ENCODE measurements around the gene IFT27. TPM values are rescaled to one million over a fixed set of nuclear protein-coding genes. Genes with fewer than 3 reads are reported as not detected.

IFT27 gene
- total RNA-seq, 1 experiment from 2014 or later, result 23.2 TPM

DNA sequence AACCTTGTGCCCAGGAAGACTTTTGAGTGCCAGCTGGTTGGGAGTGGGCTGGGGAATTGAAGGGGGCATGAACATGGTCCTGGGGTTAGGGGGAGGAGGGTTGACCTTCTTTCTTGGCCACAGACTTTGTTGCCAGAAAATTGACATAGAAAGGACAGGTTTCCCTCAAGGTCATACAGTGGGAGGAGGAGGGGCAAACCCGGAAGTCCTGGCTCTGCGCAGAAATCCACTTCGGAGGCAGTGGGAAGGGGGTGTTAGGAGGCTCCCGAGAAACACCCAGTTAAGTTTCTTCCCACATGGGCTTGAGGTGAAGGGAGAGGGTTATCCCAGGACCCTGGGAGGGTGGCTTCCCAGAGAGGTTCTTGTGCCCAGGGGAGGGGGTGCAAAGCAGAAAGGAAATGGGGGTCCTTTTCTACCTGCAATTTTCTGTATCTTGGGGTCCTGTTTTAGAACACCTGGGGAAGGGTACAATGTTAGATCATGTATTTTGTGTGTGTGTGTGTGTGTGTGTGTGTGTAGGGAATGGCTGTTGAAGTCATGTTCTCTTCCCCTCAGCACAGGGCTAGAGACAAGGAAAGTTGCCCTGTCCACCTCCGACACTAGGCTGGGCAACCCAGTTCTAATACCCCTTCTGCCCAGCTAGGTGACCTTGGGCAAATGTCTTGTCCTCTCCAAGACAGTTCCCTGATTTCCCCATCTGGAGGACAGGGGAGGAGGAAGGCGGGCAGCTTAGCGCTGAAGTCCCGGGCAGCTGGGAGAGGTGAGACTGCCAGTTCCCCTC, 39.8 kb upstream of the IFT27 start:
- ChIA-PET POLR2A (no interaction called here), RAD21 (ENCODE audit: low non-redundant PET in 1 of 2, low total read pairs in 2 of 2, uncharacterized antibody in 2 of 2, unreplicated experiment in 2 of 2) (no interaction called here), CTCF (no interaction called here)
- Histone ChIP-seq H2AFZ (ENCODE audit: low read depth, low read length, poor library complexity, severe bottlenecking) (no peak overlapping the region), H3K9ac (ENCODE audit: low read length) (no peak overlapping the region), H3K27ac (ENCODE audit: low read depth, low read length) (no peak overlapping the region), H4K20me1 (ENCODE audit: insufficient read depth) (no peaks in the 10 kb centered on the region), H3K9me3 (ENCODE audit: control insufficient read depth in 1 of 2, insufficient read depth in 1 of 2, low read depth in 1 of 2, low read length in 2 of 2) (no peaks in the 10 kb centered on the region), H3K4me3 (replicated peaks in 1 of 2; ENCODE audit: low read depth in 1 of 2, low read length in 2 of 2) (no peak overlapping the region), H3K27me3 (ENCODE audit: insufficient read depth, low read length) (peaks cover 30% of the 10 kb centered on the region), H3K4me1 (ENCODE audit: control insufficient read depth in 1 of 2, insufficient read depth in 2 of 2, low read length in 2 of 2) (no peaks in the 10 kb centered on the region), H3K79me2 (ENCODE audit: insufficient read depth, low read length) (no peaks in the 10 kb centered on the region), H3K9me2 (ENCODE audit: insufficient read depth) (no peaks in the 10 kb centered on the region), H3K36me3 (ENCODE audit: control insufficient read depth in 1 of 2, insufficient read depth in 2 of 2, low read length in 2 of 2) (no peaks in the 10 kb centered on the region), H3K4me2 (ENCODE audit: low read length) (no peak overlapping the region)
- TF ChIP-seq EGR1 (IDR thresholded peaks at IDR 0.05; ENCODE audit: low read depth), result no peak
- no peak for TF ChIP-seq POLR2AphosphoS5 (IDR thresholded peaks at IDR 0.05; ENCODE audit: low read depth, low read length)
- no peak for TF ChIP-seq FOSL1 (IDR thresholded peaks at IDR 0.05; ENCODE audit: low read depth)
- TF ChIP-seq RAD21 (IDR thresholded peaks at IDR 0.05; ENCODE audit: low read depth), result no peak
- no peak for TF ChIP-seq CEBPB (IDR thresholded peaks at IDR 0.05; ENCODE audit: low read depth)
- TF ChIP-seq JUND (IDR thresholded peaks at IDR 0.05), result no peak
- no peak for TF ChIP-seq ZNF274 (IDR thresholded peaks at IDR 0.05; ENCODE audit: low read depth, low read length)
- no TSS peak for BruUV-seq (replicated peaks)
- no peak for ATAC-seq
- intact Hi-C loops (cut with micrococcal nuclease), result no loop called here
- no peak for DNase-seq (ENCODE audit: low read depth, low spot score)

DNA sequence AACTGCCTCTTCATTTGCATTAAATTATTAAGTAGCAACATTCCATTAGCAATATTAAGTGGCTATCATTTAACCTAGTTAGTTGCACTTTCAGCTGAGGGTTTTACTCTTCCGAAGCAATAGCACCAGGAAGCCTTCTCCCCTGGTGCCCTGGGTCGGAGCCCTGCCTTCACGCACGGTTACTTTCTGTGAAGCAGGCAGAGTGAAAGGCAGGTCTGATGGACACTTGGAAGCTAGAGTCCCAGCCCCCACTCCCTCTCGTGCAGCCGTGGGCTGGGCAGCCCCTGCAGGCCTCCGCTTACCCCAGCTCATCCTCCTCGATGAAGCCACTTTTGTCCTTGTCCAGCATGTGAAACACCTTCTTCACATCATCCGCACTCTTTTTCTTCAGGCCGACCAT, 38.9 kb upstream of the IFT27 start:
- no peak for DNase-seq (ENCODE audit: low read depth, low spot score)
- POLR2A ChIA-PET, result no interaction called here
- no TSS peak for BruUV-seq (replicated peaks)
- TF ChIP-seq, protein P1, sequence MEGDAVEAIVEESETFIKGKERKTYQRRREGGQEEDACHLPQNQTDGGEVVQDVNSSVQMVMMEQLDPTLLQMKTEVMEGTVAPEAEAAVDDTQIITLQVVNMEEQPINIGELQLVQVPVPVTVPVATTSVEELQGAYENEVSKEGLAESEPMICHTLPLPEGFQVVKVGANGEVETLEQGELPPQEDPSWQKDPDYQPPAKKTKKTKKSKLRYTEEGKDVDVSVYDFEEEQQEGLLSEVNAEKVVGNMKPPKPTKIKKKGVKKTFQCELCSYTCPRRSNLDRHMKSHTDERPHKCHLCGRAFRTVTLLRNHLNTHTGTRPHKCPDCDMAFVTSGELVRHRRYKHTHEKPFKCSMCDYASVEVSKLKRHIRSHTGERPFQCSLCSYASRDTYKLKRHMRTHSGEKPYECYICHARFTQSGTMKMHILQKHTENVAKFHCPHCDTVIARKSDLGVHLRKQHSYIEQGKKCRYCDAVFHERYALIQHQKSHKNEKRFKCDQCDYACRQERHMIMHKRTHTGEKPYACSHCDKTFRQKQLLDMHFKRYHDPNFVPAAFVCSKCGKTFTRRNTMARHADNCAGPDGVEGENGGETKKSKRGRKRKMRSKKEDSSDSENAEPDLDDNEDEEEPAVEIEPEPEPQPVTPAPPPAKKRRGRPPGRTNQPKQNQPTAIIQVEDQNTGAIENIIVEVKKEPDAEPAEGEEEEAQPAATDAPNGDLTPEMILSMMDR (IDR thresholded peaks at IDR 0.05 in 2 of 3, conservative IDR thresholded peaks at IDR 0.05 in 1 of 3; ENCODE audit: borderline replicate concordance in 1 of 3, insufficient read depth in 1 of 3, low read depth in 2 of 3, low read length in 2 of 3), result no peak
- TF ChIP-seq JUND (IDR thresholded peaks at IDR 0.05), result no peak
- no peak for TF ChIP-seq SRF (IDR thresholded peaks at IDR 0.05; ENCODE audit: low read depth)
- no peak for TF ChIP-seq YY1 (IDR thresholded peaks at IDR 0.05; ENCODE audit: extremely low read depth, insufficient replicate concordance, low read depth, low read length)
- TF ChIP-seq, protein P2, sequence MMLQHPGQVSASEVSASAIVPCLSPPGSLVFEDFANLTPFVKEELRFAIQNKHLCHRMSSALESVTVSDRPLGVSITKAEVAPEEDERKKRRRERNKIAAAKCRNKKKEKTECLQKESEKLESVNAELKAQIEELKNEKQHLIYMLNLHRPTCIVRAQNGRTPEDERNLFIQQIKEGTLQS (IDR thresholded peaks at IDR 0.05), result no peak
- no peak for TF ChIP-seq FOSL1 (IDR thresholded peaks at IDR 0.05; ENCODE audit: low read depth)
- TF ChIP-seq, protein P3, sequence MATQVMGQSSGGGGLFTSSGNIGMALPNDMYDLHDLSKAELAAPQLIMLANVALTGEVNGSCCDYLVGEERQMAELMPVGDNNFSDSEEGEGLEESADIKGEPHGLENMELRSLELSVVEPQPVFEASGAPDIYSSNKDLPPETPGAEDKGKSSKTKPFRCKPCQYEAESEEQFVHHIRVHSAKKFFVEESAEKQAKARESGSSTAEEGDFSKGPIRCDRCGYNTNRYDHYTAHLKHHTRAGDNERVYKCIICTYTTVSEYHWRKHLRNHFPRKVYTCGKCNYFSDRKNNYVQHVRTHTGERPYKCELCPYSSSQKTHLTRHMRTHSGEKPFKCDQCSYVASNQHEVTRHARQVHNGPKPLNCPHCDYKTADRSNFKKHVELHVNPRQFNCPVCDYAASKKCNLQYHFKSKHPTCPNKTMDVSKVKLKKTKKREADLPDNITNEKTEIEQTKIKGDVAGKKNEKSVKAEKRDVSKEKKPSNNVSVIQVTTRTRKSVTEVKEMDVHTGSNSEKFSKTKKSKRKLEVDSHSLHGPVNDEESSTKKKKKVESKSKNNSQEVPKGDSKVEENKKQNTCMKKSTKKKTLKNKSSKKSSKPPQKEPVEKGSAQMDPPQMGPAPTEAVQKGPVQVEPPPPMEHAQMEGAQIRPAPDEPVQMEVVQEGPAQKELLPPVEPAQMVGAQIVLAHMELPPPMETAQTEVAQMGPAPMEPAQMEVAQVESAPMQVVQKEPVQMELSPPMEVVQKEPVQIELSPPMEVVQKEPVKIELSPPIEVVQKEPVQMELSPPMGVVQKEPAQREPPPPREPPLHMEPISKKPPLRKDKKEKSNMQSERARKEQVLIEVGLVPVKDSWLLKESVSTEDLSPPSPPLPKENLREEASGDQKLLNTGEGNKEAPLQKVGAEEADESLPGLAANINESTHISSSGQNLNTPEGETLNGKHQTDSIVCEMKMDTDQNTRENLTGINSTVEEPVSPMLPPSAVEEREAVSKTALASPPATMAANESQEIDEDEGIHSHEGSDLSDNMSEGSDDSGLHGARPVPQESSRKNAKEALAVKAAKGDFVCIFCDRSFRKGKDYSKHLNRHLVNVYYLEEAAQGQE (IDR thresholded peaks at IDR 0.05; ENCODE audit: low read depth), result no peak
- TF ChIP-seq CEBPB (IDR thresholded peaks at IDR 0.05; ENCODE audit: low read depth), result no peak
- no peak for TF ChIP-seq SIN3A (IDR thresholded peaks at IDR 0.05; ENCODE audit: low read depth)
- no peak for TF ChIP-seq RAD21 (IDR thresholded peaks at IDR 0.05; ENCODE audit: low read depth)
- TF ChIP-seq POLR2A (IDR thresholded peaks at IDR 0.05; ENCODE audit: borderline replicate concordance, extremely low read depth, insufficient read depth, insufficient read length), result no peak
- no peak for TF ChIP-seq SP1 (IDR thresholded peaks at IDR 0.05; ENCODE audit: low read depth)
- no peak for TF ChIP-seq POLR2AphosphoS5 (IDR thresholded peaks at IDR 0.05; ENCODE audit: low read depth, low read length)
- TF ChIP-seq EZH2 (IDR thresholded peaks at IDR 0.05), result no peak

More for the DNA sequence above, 38.9 kb upstream of the IFT27 start:
- intact Hi-C loops (cut with micrococcal nuclease), result no loop called here
- Histone ChIP-seq H3K27me3 (ENCODE audit: insufficient read depth, low read length) (peaks cover 30% of the 10 kb centered on the region), H3K9ac (ENCODE audit: low read length) (no peak overlapping the region), H4K20me1 (ENCODE audit: insufficient read depth) (no peaks in the 10 kb centered on the region), H3K4me1 (ENCODE audit: control insufficient read depth in 1 of 2, insufficient read depth in 2 of 2, low read length in 2 of 2) (no peaks in the 10 kb centered on the region), H3K4me3 (replicated peaks in 1 of 2; ENCODE audit: low read depth in 1 of 2, low read length in 2 of 2) (no peak overlapping the region), H3K27ac (ENCODE audit: low read depth, low read length) (no peak overlapping the region), H3K79me2 (ENCODE audit: insufficient read depth, low read length) (no peaks in the 10 kb centered on the region), H2AFZ (ENCODE audit: low read depth, low read length, poor library complexity, severe bottlenecking) (no peak overlapping the region), H3K9me3 (ENCODE audit: control insufficient read depth in 1 of 2, insufficient read depth in 1 of 2, low read depth in 1 of 2, low read length in 2 of 2) (no peaks in the 10 kb centered on the region), H3K4me2 (ENCODE audit: low read length) (no peak overlapping the region), H3K36me3 (ENCODE audit: control insufficient read depth in 1 of 2, insufficient read depth in 2 of 2, low read length in 2 of 2) (no peaks in the 10 kb centered on the region), H3K9me2 (ENCODE audit: insufficient read depth) (no peaks in the 10 kb centered on the region)
- no peak for ATAC-seq
- ChIA-PET RAD21 (ENCODE audit: low non-redundant PET in 1 of 2, low total read pairs in 2 of 2, uncharacterized antibody in 2 of 2, unreplicated experiment in 2 of 2) (no interaction called here), CTCF (no interaction called here)

Measured in HCT116 (cell line).